HEK293 (cell line): ENCODE data around the gene GOLGA8K.
"Not testable (repeated sequence)": the region's sequence is repeated elsewhere in the genome, so short reads cannot be mapped to it uniquely, and the experiment has no call there.

Experiments
- REST ChIP-seq: fragments of 450-650 bp; formaldehyde crosslinking; IDR thresholded peaks from 2 replicates; pipeline ENCODE4 v1.5.1; 2016; ENCODE audit warnings: missing biosample characterization, missing genetic modification characterization
- ZNF138 ChIP-seq: fragments of 450-650 bp; formaldehyde crosslinking; IDR thresholded peaks from 2 replicates; pipeline ENCODE4 v1.5.1; 2016; ENCODE audit warnings: missing biosample characterization, missing genetic modification characterization, borderline replicate concordance
- ZNF16 ChIP-seq: fragments of 450-650 bp; formaldehyde crosslinking; IDR thresholded peaks from 2 replicates; pipeline ENCODE4 v1.5.1; 2016; ENCODE audit warnings: low read depth, missing biosample characterization, missing genetic modification characterization
- ZNF23 ChIP-seq: fragments of 450-650 bp; formaldehyde crosslinking; IDR thresholded peaks from 2 replicates; pipeline ENCODE4 v1.5.1; 2016; ENCODE audit warnings: missing biosample characterization, missing genetic modification characterization, borderline replicate concordance
- ZNF274 ChIP-seq, 2 experiments: fragments of 200-500 bp in 1 of 2; fragments of 450-650 bp in 1 of 2; sonication (Bioruptor generic) in 1 of 2; formaldehyde crosslinking in 1 of 2; IDR thresholded peaks; 2 replicates each; pipeline versions ENCODE4 v1.5.1 to v1.6.1; 2014 to 2016; ENCODE audit warnings: borderline replicate concordance in 1 of 2, inconsistent platforms in 1 of 2, low read length in 1 of 2, missing biosample characterization in 1 of 2, missing genetic modification characterization in 1 of 2
- ZNF513 ChIP-seq: fragments of 450-650 bp; IDR thresholded peaks from 2 replicates; pipeline ENCODE4 v1.5.1; 2018; ENCODE audit warnings: missing biosample characterization, missing genetic modification characterization
- ZNF623 ChIP-seq: fragments of 450-650 bp; formaldehyde crosslinking; IDR thresholded peaks from 2 replicates; pipeline ENCODE4 v1.5.1; 2016; ENCODE audit warnings: missing biosample characterization, missing genetic modification characterization
- ZNF654 ChIP-seq: fragments of 450-650 bp; formaldehyde crosslinking; IDR thresholded peaks from 2 replicates; pipeline ENCODE4 v1.5.1; 2016; ENCODE audit warnings: low read depth, missing biosample characterization, missing genetic modification characterization
- ZNF704 ChIP-seq: fragments of 450-650 bp; formaldehyde crosslinking; IDR thresholded peaks from 2 replicates; pipeline ENCODE4 v1.5.1; 2016; ENCODE audit warnings: missing biosample characterization, missing genetic modification characterization
- TF ChIP-seq, protein P1 (sequence below): fragments of 450-650 bp; formaldehyde crosslinking; IDR thresholded peaks from 2 replicates; pipeline ENCODE4 v1.5.1; 2016; ENCODE audit warnings: missing biosample characterization, missing genetic modification characterization
- TF ChIP-seq, protein P2 (sequence below): fragments of 450-650 bp; formaldehyde crosslinking; optimal IDR thresholded peaks from 2 replicates; pipeline ENCODE3; 2016; ENCODE audit warnings: missing biosample characterization, mild to moderate bottlenecking, missing genetic modification characterization

DNA sequence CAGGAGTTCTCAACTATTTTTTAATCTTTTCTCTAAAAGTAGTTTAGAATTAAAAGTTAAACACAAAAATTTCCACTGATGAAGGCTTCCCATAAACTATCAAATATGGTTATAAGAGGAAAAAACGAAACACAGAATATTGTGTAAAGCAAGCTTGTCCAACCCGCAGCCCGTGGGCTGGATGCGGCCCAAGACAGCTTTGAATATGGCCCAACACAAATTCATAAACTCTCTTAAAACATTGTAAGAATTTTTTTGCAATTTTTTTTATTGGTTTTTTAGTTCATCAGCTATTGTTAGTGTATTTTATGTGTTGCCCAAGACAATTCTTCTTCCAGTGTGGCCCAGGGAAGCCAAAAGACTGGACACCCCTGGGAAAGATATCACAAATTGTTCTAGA lies 23.4 kb upstream of the GOLGA8K start:
- TF ChIP-seq, protein P1, sequence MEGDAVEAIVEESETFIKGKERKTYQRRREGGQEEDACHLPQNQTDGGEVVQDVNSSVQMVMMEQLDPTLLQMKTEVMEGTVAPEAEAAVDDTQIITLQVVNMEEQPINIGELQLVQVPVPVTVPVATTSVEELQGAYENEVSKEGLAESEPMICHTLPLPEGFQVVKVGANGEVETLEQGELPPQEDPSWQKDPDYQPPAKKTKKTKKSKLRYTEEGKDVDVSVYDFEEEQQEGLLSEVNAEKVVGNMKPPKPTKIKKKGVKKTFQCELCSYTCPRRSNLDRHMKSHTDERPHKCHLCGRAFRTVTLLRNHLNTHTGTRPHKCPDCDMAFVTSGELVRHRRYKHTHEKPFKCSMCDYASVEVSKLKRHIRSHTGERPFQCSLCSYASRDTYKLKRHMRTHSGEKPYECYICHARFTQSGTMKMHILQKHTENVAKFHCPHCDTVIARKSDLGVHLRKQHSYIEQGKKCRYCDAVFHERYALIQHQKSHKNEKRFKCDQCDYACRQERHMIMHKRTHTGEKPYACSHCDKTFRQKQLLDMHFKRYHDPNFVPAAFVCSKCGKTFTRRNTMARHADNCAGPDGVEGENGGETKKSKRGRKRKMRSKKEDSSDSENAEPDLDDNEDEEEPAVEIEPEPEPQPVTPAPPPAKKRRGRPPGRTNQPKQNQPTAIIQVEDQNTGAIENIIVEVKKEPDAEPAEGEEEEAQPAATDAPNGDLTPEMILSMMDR: not testable (repeated sequence)
- TF ChIP-seq ZNF23 (tag by site-specific recombination); REST (tag by site-specific recombination); ZNF138 (tag by site-specific recombination); ZNF513 (tag by site-specific recombination); ZNF654 (tag by site-specific recombination); ZNF623 (tag by site-specific recombination); ZNF274 (IDR thresholded peaks at IDR 0.05; ENCODE audit: low read length); ZNF274 (tag by site-specific recombination; IDR thresholded peaks at IDR 0.05; ENCODE audit: borderline replicate concordance); ZNF16 (tag by site-specific recombination); ZNF704 (tag by site-specific recombination): not testable (repeated sequence)
- TF ChIP-seq, protein P2, sequence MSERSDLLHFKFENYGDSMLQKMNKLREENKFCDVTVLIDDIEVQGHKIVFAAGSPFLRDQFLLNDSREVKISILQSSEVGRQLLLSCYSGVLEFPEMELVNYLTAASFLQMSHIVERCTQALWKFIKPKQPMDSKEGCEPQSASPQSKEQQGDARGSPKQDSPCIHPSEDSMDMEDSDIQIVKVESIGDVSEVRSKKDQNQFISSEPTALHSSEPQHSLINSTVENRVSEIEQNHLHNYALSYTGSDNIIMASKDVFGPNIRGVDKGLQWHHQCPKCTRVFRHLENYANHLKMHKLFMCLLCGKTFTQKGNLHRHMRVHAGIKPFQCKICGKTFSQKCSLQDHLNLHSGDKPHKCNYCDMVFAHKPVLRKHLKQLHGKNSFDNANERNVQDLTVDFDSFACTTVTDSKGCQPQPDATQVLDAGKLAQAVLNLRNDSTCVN (tag by site-specific recombination): not testable (repeated sequence)
